Measurements from ENCODE around the gene GMFB.

Gene GMFB

GRCh38 chr14:54425068-54425467 lies 63.7 kb downstream of the GMFB start:
- no peak for DNase-seq

All from hematopoietic multipotent progenitor cell treated with erythropoietin and hydrocortisone succinate and interleukin-3 and kit ligand, for 4 days (in vitro differentiated cells).